Breast epithelium (tissue), 4 donors: ENCODE results near the gene HDGF. TPM values are rescaled to one million over a fixed set of nuclear protein-coding genes. Genes with fewer than 3 reads are reported as not detected.
"Not testable (repeated sequence)": the region's sequence is repeated elsewhere in the genome, so short reads cannot be mapped to it uniquely, and the experiment has no call there.

Experiments used
- DNase-seq, 2 donors: peaks; one replicate each; pipeline ENCODE4 v3.0.0-alpha.2; 2019; ENCODE audit warnings: low spot score in 2 of 2
- H3K27ac ChIP-seq, 2 donors: fragments of 200-600 bp; sonication (generic) in 1 of 2; one replicate each; pipeline ENCODE4 v1.5.1; 2016 to 2019; ENCODE audit warnings: mild to moderate bottlenecking in 1 of 2
- H3K27me3 ChIP-seq, 2 donors: fragments of 200-600 bp; sonication (generic) in 1 of 2; one replicate each; pipeline versions ENCODE4 v1.5.1 to v1.6.0; 2017 to 2019; ENCODE audit warnings: control low read depth in 1 of 2, mild to moderate bottlenecking in 1 of 2
- H3K36me3 ChIP-seq: fragments of 200-600 bp; one replicate; pipeline ENCODE4 v1.5.1; 2019
- H3K4me1 ChIP-seq, 2 donors: fragments of 200-600 bp; sonication (generic); one replicate each; pipeline ENCODE4 v1.5.1; 2016 to 2019; ENCODE audit warnings: control low read depth in 1 of 2
- H3K4me3 ChIP-seq, 3 donors: fragments of 200-600 bp; sonication (generic); 1 replicate in 2 of 3; 2 replicates in 1 of 3; pipeline ENCODE4 v1.5.1; 2016 to 2019; ENCODE audit warnings: mild to moderate bottlenecking in 3 of 3, moderate library complexity in 2 of 3
- H3K9me3 ChIP-seq, 2 donors: fragments of 200-600 bp; sonication (generic) in 1 of 2; one replicate each; pipeline ENCODE4 v1.5.1; 2016 to 2019; ENCODE audit warnings: control low read depth in 1 of 2
- POLR2A ChIP-seq: fragments of 450-650 bp; IDR thresholded peaks from one replicate; pipeline ENCODE4 v1.6.1; 2016; ENCODE audit warnings: antibody characterized with exemption, mild to moderate bottlenecking, moderate library complexity
- POLR2AphosphoS5 ChIP-seq, 3 donors: sonication (generic); formaldehyde crosslinking; IDR thresholded peaks; one replicate each; pipeline ENCODE4 v1.6.1; 2017; ENCODE audit warnings: antibody characterized with exemption in 3 of 3
- intact Hi-C: fragments of 100-400 bp; cut with DNase I; formaldehyde crosslinking; loops from one replicate; pipeline ENCODE4 v1.15.1; 2023; ENCODE audit warnings: low total_unique reads
- total RNA-seq, 3 donors: library from RNA; depleted of rRNA; stranded (reverse); fragments of >200 nt; gene quantifications; one replicate each; pipeline ENCODE4 v1.1.0, GENCODE V29; 2016
- TF ChIP-seq, protein P1 (sequence below), 3 donors: fragments of 450-650 bp; IDR thresholded peaks; one replicate each; pipeline ENCODE4 v1.5.1; 2016 to 2017; ENCODE audit warnings: antibody characterized with exemption in 3 of 3, mild to moderate bottlenecking in 3 of 3, moderate library complexity in 3 of 3

Gene HDGF
- total RNA-seq, 3 donors from 2014 or later: 133 to 178 (median 173) TPM

DNA sequence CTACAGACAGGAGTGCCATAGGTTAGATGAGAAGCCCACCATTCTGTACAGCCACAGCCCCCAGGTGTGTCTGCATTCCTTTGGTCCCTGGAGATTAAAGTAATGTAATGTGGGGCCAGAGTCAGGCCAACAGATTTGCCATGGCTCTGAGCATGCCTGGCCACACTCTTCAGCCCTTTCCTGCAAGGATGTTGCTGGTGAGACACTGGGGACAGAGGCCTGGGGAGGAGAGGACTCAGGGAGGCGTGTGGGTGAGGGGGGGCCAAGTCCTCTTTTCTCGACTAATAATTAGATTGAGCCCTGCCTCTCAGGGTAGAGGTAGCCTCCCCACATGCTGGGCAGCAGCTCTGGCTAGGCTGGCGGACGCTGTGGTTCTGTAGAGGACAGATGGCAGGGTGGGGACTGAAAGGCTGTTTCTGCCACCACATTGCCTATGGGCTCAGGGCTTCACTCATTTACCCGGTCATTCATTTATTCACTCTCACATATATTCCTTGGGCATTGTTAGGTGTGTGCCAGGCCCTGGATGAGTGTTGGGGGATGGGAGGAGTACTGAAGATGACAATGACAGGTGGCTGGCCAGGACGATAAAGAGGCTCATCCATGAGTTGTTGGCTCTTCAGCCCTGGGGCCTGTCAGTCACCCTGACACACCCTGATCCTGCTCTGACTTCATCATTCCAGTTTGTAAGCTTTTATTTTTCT is 8.8 kb upstream of the HDGF start:
- Histone ChIP-seq H3K9me3 (no peaks in the 10 kb centered on the region), H3K36me3 (no peaks in the 10 kb centered on the region), H3K27ac (no peak overlapping the region), H3K4me1 (no peaks in the 10 kb centered on the region), H3K27me3 (no peaks in the 10 kb centered on the region), H3K4me3 (no peak overlapping the region)
- TF ChIP-seq POLR2A: no peak
- TF ChIP-seq, protein P1, sequence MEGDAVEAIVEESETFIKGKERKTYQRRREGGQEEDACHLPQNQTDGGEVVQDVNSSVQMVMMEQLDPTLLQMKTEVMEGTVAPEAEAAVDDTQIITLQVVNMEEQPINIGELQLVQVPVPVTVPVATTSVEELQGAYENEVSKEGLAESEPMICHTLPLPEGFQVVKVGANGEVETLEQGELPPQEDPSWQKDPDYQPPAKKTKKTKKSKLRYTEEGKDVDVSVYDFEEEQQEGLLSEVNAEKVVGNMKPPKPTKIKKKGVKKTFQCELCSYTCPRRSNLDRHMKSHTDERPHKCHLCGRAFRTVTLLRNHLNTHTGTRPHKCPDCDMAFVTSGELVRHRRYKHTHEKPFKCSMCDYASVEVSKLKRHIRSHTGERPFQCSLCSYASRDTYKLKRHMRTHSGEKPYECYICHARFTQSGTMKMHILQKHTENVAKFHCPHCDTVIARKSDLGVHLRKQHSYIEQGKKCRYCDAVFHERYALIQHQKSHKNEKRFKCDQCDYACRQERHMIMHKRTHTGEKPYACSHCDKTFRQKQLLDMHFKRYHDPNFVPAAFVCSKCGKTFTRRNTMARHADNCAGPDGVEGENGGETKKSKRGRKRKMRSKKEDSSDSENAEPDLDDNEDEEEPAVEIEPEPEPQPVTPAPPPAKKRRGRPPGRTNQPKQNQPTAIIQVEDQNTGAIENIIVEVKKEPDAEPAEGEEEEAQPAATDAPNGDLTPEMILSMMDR (IDR thresholded peaks at IDR 0.05): no peak
- no peak for TF ChIP-seq POLR2AphosphoS5 (IDR thresholded peaks at IDR 0.05)
- intact Hi-C loops: no loop called here
- no peak for DNase-seq

- H3K9me3 ChIP-seq, H3K4me3 ChIP-seq, H3K4me1 ChIP-seq, intact Hi-C loops, DNase-seq, H3K36me3 ChIP-seq, H3K27me3 ChIP-seq, H3K27ac ChIP-seq: not testable (repeated sequence)
These were observed 6.2 kb upstream of the HDGF start for GRCh38 chr1:156757572-156758253.

DNA sequence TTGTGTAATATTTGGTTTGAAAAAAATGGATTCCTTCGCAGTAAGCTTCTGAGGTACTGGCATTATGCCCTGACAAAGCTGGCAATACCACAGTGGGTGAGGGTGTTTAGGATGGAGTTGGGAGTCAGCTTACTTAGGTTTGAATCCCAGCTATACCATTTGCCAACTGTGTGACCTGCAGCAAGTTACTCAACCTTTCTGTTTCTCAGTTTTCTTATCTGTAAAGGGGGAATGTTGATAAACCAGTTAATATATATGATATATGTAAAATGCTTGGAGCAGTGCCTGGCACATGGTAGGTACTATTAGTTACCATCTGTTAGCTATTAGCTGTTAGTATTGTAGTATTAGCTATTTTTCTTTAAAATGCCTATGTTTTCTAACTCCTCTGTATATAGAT is 4.9 kb upstream of the HDGF start:
- H3K9me3 ChIP-seq: no peaks in the 10 kb centered on the region
- TF ChIP-seq, protein P1 (IDR thresholded peaks at IDR 0.05): no peak
- TF ChIP-seq POLR2AphosphoS5 (IDR thresholded peaks at IDR 0.05) (no peak), POLR2A (no peak)
- H3K4me3 ChIP-seq: no peak overlapping the region
- DNase-seq: no peak
- intact Hi-C loops: no loop called here
- H3K27me3 ChIP-seq: no peaks in the 10 kb centered on the region
- peaks cover 0 to 7% of the 10 kb centered on the region in 2 donors for H3K4me1 ChIP-seq
- H3K27ac ChIP-seq: no peak overlapping the region
- H3K36me3 ChIP-seq: no peaks in the 10 kb centered on the region

- intact Hi-C loops: no loop called here
- Histone ChIP-seq H3K4me1 (peaks cover 0 to 7% of the 10 kb centered on the region in 2 donors), H3K27ac (no peak overlapping the region), H3K27me3 (no peaks in the 10 kb centered on the region), H3K4me3 (no peak overlapping the region), H3K36me3 (no peaks in the 10 kb centered on the region), H3K9me3 (no peaks in the 10 kb centered on the region)
- TF ChIP-seq, protein P1 (IDR thresholded peaks at IDR 0.05): no peak
- TF ChIP-seq POLR2AphosphoS5 (IDR thresholded peaks at IDR 0.05): no peak
- TF ChIP-seq POLR2A: no peak
- DNase-seq: no peak
These were observed 4.1 kb upstream of the HDGF start for GRCh38 chr1:156755527-156755950.

DNA sequence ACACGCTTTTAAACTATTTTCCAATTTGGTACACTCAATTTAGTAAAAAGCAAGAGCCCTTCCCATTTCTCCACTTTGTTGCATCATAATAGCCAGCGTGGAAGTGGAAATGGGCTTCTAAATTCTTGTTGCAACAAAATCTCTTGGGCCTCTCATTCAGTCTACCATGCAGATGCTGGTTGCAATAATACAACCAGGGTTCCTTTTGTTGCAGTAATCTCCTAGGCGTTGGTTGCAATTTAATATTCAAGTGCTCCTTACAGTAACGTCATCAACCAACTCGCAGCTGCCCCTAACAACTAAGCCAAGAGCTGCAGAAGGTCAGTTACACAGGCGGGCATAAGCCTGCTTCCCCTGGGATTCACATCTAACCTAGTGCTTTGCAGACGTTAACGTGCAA is 2.7 kb upstream of the HDGF start:
- Histone ChIP-seq H3K9me3 (no peaks in the 10 kb centered on the region), H3K27me3 (no peaks in the 10 kb centered on the region), H3K4me3 (no peak overlapping the region), H3K27ac (no peak overlapping the region), H3K4me1 (peaks cover 0 to 16% of the 10 kb centered on the region in 2 donors), H3K36me3 (no peaks in the 10 kb centered on the region)
- no peak for DNase-seq
- intact Hi-C loops: no loop called here
- TF ChIP-seq, protein P1 (IDR thresholded peaks at IDR 0.05): no peak
- TF ChIP-seq POLR2AphosphoS5 (IDR thresholded peaks at IDR 0.05) (no peak), POLR2A (no peak)
